ENCODE data around the gene PPP1R7. TPM values are rescaled to one million over a fixed set of nuclear protein-coding genes. Genes with fewer than 3 reads are reported as not detected.

Gene PPP1R7
- total RNA-seq, 2 experiments from 2014 or later, result 91.2 to 93.8 TPM

DNA sequence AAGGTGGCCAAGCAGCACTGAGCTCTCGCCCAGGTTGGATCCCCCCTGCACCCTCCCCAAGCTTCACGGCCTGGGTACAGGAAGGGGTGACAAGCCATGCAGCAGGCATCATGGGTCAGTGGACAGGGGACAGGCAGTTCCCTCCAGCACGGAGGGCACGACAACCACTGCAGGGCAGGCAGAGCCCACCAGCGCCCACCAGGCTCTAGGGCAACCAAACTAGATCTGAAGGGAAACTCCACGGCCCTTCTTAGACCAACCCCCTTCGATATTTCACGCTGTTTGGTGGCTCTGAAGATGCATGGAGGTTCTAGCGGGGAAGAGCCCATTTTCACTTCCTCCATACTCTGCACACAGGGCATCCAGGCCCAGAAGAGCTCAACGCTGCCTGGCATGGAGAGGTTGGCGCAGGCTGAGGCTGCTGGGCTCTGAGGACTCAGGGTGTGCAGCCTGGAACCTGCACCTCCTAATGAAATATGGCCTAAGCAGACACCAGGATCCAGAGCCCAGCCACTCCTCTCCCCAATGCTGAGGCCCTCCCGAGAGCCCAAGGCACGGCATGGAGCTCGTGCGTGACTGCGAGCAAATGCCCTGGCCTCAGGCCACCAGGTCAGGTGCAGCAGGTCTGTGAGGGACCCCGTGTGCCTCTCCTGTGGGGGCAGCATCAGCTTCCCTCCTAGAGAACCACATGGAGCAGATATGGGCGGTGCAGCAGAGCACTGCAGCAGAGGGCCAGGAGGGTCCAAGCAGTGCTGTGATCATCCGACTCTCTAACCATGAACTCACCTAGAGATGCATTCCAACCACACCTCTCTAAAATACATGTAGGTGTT is 39.4 kb upstream of the PPP1R7 start:
- Mint-ChIP-seq H3K36me3 (ENCODE audit: low read depth) (peaks cover 53% of the 10 kb centered on the region), H3K4me3 (peak overlapping the region; percentile 70), H3K9me3 (no peaks in the 10 kb centered on the region), H3K27ac (peak overlapping the region; percentile 92), H3K4me1 (ENCODE audit: low read depth) (peaks cover 48% of the 10 kb centered on the region), H3K27me3 (ENCODE audit: low read depth) (no peaks in the 10 kb centered on the region)
- intact Hi-C loops (cut with micrococcal nuclease), result no loop called here
- CTCF ChIA-PET, result no interaction called here
- DNase-seq, result no peak

DNA sequence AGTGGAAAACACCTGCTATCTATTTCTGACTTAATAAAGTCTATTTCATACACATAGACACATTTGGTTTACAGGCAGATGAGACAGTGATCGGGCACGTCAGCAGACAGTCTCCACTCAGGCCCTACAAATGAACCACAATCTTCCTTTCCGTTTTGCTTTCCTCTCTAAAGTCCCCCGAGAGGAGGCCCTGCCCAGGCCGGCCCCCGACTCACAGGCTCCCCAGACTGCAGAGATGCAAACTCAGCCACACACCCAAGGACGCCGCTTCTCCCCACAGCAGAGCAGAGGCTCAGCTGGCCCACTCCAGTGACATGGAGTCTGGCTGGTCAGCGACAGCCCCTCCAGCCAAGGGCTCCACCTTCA is 38.8 kb upstream of the PPP1R7 start:
- no peaks in the 10 kb centered on the region for H3K27me3 Mint-ChIP-seq (ENCODE audit: low read depth)
- H3K4me3 Mint-ChIP-seq, result peak overlapping the region; percentile 70
- intact Hi-C loops (cut with micrococcal nuclease), result no loop called here

DNA sequence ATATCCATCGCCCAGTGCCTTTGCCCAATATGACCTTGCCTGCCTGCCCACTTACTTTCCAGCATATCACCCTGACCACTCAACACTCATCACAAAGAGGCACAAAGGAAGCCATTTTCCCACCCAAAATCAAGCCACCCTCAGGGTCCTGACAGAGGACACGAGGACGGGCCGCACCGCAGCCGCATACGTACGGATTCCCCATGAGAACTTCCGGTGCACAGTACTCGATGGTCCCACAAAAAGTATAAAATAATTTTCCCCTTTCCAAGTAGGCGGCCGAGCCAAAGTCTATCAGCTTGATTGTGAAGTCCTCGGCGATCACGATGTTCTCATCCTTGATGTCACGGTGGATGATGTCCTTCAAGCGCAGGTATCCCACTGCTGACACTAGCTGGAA is 38.2 kb upstream of the PPP1R7 start:
- Mint-ChIP-seq H3K27ac (peak overlapping the region; percentile 92), H3K9me3 (no peaks in the 10 kb centered on the region), H3K4me1 (ENCODE audit: low read depth) (peaks cover 40% of the 10 kb centered on the region), H3K36me3 (ENCODE audit: low read depth) (peaks cover 57% of the 10 kb centered on the region), H3K4me3 (peak overlapping the region; percentile 70), H3K27me3 (ENCODE audit: low read depth) (no peaks in the 10 kb centered on the region)
- intact Hi-C loops (cut with micrococcal nuclease), result no loop called here
- CTCF ChIA-PET, result interaction anchor here (1.2 kb wide), 1 partner anchor 34 kb away, joined by 7 read pairs; no protein-coding TSS in a partner anchor
- DNase-seq, result no peak

More for the DNA sequence above, 38.8 kb upstream of the PPP1R7 start:
- DNase-seq, result no peak
- peaks cover 57% of the 10 kb centered on the region for H3K36me3 Mint-ChIP-seq (ENCODE audit: low read depth)
- no peaks in the 10 kb centered on the region for H3K9me3 Mint-ChIP-seq
- peak overlapping the region; percentile 92 for H3K27ac Mint-ChIP-seq
- CTCF ChIA-PET, result no interaction called here
- peaks cover 45% of the 10 kb centered on the region for H3K4me1 Mint-ChIP-seq (ENCODE audit: low read depth)

DNA sequence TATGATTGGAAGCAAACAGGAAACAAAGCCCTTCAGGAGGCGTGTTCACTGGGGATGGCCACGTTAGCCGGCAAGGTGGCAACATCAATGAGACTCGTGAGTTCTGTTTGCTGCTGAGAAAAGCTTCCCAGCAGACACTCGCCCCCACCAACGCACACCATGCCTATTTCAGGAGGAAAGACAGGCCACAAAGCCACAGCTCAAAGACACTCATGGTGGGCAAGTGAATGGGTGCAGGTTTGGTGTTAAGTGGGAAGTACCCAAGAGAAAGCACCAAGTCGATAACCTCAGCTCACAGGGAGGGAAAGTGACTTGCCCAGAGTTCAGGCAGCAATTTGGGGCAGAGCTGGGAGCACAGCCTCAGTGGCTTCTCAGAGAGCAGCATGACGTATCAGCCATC is 37.7 kb upstream of the PPP1R7 start:
- CTCF ChIA-PET, result interaction anchor here (1.0 to 1.2 kb wide), 2 partner anchors 35 to 261 kb away, joined by 4 to 7 read pairs; no protein-coding TSS in a partner anchor
- no peaks in the 10 kb centered on the region for H3K9me3 Mint-ChIP-seq
- peaks cover 37% of the 10 kb centered on the region for H3K4me1 Mint-ChIP-seq (ENCODE audit: low read depth)
- peak; percentile 67 for DNase-seq
- H3K27me3 Mint-ChIP-seq (ENCODE audit: low read depth), result no peaks in the 10 kb centered on the region
- peak overlapping the region; percentile 70 for H3K4me3 Mint-ChIP-seq
- H3K27ac Mint-ChIP-seq, result peak overlapping the region; percentile 92
- intact Hi-C loops (cut with micrococcal nuclease), result no loop called here
- peaks cover 57% of the 10 kb centered on the region for H3K36me3 Mint-ChIP-seq (ENCODE audit: low read depth)

DNA sequence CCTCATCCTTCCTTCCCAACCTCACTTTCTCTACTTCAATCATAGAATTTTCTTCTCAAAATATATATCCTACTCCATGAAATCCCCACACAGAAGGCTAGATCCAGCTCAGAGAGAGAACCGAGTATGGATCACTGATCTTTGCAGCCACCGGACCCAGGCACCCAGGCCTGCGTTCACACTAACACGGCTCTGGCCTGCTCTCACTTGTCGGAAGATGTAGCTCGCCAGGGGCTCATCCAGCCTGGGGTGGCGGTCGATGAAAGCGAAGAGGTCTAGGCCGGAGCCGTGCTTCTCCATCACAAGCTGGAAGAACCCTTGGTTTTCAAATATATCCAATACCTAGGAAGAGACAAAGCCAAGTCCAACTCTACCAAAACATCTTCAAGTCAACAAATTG is 35.4 kb upstream of the PPP1R7 start:
- H3K36me3 Mint-ChIP-seq (ENCODE audit: low read depth), result peaks cover 43% of the 10 kb centered on the region
- CTCF ChIA-PET, result interaction anchor here (0.6 kb wide), 1 partner anchor 359 kb away, joined by 3 read pairs; no protein-coding TSS in a partner anchor
- H3K9me3 Mint-ChIP-seq, result no peaks in the 10 kb centered on the region
- DNase-seq, result no peak
- intact Hi-C loops (cut with micrococcal nuclease), result no loop called here
- H3K4me3 Mint-ChIP-seq, result no peak overlapping the region
- H3K27me3 Mint-ChIP-seq (ENCODE audit: low read depth), result no peaks in the 10 kb centered on the region
- H3K27ac Mint-ChIP-seq, result no peak overlapping the region
- H3K4me1 Mint-ChIP-seq (ENCODE audit: low read depth), result peaks cover 17% of the 10 kb centered on the region

DNA sequence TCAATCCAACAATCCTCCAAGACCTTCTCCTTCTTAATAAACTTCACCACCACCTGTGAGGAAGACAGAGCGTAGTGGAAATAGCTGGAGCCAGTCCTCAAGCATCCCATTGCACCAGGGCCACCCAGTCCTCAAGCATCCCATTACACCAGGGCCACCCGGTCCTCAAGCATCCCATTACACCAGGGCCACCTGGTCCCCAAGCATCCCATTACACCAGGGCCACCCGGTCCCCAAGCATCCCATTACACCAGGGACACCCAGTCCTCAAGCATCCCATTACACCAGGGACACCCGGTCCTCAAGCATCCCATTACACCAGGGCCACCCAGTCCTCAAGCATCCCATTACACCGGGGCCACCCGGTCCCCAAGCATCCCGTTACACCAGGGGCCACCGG is 34.9 kb upstream of the PPP1R7 start:
- CTCF ChIA-PET, result no interaction called here
- no peak overlapping the region for H3K4me3 Mint-ChIP-seq
- peaks cover 1% of the 10 kb centered on the region for H3K9me3 Mint-ChIP-seq
- intact Hi-C loops (cut with micrococcal nuclease), result no loop called here
- H3K4me1 Mint-ChIP-seq (ENCODE audit: low read depth), result peaks cover 14% of the 10 kb centered on the region
- no peaks in the 10 kb centered on the region for H3K27me3 Mint-ChIP-seq (ENCODE audit: low read depth)
- no peak overlapping the region for H3K27ac Mint-ChIP-seq
- no peak for DNase-seq
- H3K36me3 Mint-ChIP-seq (ENCODE audit: low read depth), result peaks cover 40% of the 10 kb centered on the region

DNA sequence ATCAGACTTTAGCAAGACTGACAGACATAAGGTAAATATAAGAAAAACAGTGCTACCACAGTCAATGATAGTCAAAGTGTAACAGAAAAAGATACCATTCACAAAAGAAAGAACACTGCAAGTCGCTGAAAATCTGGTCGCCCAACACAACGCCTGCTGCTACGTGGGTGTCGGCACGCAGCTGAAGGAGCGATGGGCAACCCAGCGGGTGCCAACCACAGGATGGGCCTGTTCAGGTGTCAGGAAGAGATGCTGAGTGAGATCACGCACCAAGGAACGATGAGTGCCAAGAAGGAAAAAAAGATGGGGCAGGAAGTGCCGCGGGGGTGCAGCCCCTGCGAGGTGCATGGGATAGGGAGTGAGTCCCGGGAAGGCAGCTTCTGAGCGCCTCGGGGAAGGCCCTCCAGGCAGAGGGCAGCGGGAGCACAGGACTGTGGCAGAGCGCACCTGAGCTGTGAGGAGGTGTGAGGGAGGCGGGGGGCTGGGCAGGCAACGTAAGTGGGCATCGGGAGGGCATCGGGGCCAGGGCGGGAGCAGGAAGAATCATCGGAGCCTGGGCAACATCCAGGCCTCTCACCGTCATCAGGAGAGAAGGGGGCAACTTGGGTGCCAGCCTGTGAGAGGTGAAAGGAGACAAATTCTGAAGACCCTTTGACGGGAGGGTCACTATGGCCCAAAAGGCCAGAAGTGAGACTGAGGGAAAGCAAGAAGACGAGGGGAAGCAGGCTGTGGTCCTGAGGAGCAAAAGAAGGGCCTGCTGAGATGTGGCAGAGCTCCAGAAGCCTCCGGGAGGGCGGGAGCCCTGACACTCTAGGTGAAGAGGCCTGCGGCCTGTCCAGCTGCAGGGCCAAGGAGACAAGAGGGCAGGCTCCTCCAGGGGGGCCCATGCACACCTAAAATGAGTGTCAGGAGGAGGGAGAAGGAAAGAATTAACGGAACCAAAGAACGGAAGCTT is 33.4 kb upstream of the PPP1R7 start:
- no peak for DNase-seq
- Mint-ChIP-seq H3K9me3 (peaks cover 6% of the 10 kb centered on the region), H3K27me3 (ENCODE audit: low read depth) (no peaks in the 10 kb centered on the region), H3K36me3 (ENCODE audit: low read depth) (peaks cover 49% of the 10 kb centered on the region), H3K4me1 (ENCODE audit: low read depth) (peaks cover 18% of the 10 kb centered on the region), H3K4me3 (no peak overlapping the region), H3K27ac (no peak overlapping the region)
- CTCF ChIA-PET, result no interaction called here
- intact Hi-C loops (cut with micrococcal nuclease), result no loop called here

DNA sequence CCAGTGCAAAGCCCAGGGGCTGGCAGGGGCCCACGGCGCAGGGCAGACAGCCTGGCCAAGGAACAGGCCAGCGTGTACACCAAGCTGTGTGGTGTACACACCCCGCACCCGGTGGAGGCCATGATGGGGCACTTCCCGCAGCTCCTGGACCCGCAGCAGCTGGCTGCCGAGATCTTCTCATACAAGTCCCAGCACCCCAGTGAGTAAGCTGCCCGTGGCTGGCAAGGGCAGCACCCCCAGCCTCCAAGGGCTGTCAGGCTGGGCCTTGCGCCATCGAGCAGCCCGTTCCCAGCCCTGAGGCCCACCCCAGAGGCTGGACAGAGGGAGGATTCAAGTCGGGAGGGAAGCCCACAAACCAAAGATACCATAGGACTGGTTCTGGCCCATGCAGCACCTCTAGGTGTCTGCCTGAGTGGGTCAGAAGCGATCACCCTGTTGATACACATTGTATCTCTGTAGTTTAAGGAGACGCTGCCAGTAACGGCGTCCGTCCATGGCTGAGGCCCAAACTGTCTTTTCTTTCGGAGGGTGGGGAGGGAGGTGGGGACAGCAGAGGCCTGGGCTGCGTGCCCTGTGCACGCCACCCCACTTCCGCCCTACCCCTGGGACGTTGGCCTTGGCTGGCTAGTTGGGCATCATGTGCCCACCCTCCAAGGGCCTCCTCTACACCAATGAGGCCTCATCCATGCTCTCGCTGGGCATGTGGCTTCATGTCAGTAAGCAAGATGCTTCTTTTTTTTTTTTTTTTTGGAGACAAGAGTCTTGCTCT is 31.3 kb upstream of the PPP1R7 start:
- CTCF ChIA-PET, result no interaction called here
- DNase-seq, result no peak

DNA sequence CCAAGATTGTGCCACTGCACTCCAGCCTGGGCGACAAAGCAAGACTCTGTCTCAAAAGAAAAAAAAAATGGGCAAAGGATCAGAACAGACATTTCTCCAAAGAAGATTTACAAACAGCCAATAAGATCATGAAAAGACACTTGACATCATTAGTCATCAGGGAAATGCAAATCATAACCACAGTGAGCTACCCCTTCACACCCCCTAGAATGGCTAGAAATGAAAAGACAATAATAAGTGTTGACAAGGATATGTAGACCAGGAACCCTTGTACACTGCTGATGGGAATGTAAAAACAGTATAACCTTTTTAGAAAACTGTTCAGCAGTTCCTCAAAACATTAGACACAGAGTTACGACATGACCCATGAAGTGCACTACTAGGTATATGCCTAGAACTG is 29.8 kb upstream of the PPP1R7 start:
- Mint-ChIP-seq H3K36me3 (ENCODE audit: low read depth) (peaks cover 36% of the 10 kb centered on the region), H3K4me3 (no peak overlapping the region), H3K27me3 (ENCODE audit: low read depth) (no peaks in the 10 kb centered on the region), H3K9me3 (peaks cover 6% of the 10 kb centered on the region), H3K4me1 (ENCODE audit: low read depth) (peaks cover 17% of the 10 kb centered on the region), H3K27ac (no peak overlapping the region)
- intact Hi-C loops (cut with micrococcal nuclease), result no loop called here
- DNase-seq, result no peak
- CTCF ChIA-PET, result no interaction called here

More for the DNA sequence above, 31.3 kb upstream of the PPP1R7 start:
- intact Hi-C loops (cut with micrococcal nuclease), result no loop called here
- peaks cover 47% of the 10 kb centered on the region for H3K36me3 Mint-ChIP-seq (ENCODE audit: low read depth)
- no peak overlapping the region for H3K27ac Mint-ChIP-seq
- H3K27me3 Mint-ChIP-seq (ENCODE audit: low read depth), result no peaks in the 10 kb centered on the region
- peaks cover 6% of the 10 kb centered on the region for H3K9me3 Mint-ChIP-seq
- H3K4me3 Mint-ChIP-seq, result no peak overlapping the region
- peaks cover 13% of the 10 kb centered on the region for H3K4me1 Mint-ChIP-seq (ENCODE audit: low read depth)

DNA sequence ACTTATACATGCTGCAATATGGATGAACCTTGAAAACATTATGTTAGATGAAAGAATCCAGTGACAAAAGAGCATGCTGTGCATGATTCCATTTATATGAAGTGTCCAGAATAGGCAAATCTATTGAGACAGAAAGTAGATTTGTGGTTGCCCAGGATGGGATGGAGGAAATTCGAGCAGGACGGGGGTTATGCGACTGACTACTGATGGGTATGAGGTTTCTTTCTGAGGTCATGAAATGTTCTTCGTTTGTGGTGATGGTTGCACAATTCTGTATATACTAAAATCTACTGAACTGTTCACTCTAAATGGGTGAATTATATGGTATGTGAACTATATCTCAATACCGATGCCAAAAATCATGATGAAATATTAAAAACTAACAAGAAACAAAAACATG is 29.3 kb upstream of the PPP1R7 start:
- H3K36me3 Mint-ChIP-seq (ENCODE audit: low read depth), result peaks cover 37% of the 10 kb centered on the region
- no peaks in the 10 kb centered on the region for H3K27me3 Mint-ChIP-seq (ENCODE audit: low read depth)
- H3K27ac Mint-ChIP-seq, result no peak overlapping the region
- DNase-seq, result no peak
- intact Hi-C loops (cut with micrococcal nuclease), result no loop called here
- peaks cover 19% of the 10 kb centered on the region for H3K4me1 Mint-ChIP-seq (ENCODE audit: low read depth)
- H3K9me3 Mint-ChIP-seq, result peaks cover 6% of the 10 kb centered on the region
- no peak overlapping the region for H3K4me3 Mint-ChIP-seq
- CTCF ChIA-PET, result no interaction called here

DNA sequence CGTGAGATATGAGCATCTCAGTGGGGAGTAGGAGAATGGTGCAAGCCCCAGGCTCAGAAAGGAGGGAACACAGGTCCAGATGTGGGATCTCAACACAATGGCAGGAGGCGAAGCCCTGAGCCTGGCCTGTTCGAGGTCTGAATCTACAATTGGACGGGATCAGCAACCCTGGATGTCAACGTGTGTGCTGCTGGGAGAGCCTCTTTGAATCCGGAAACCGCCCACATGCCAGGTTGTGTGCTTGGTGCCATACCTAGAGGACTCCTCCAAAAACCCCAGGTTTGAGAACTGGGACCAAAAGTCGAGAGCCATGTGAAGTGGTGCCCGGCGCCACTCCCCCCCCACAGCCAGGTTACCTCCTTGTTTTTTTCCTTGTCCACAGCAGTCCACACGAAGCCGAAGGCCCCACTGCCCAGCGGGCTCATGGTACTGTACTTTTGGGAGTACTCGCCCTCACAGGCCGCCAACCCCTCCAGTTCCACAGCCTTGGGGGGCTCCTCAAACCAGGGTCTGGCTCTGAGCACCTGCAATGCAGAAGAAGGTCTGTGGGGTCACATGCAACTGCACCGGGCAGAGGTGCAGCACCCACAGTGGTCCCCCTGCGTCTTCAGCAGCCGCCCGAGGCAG is 27.8 kb upstream of the PPP1R7 start:
- Mint-ChIP-seq H3K4me1 (ENCODE audit: low read depth) (peaks cover 25% of the 10 kb centered on the region), H3K27ac (peak overlapping the region; percentile 30), H3K36me3 (ENCODE audit: low read depth) (peaks cover 36% of the 10 kb centered on the region), H3K27me3 (ENCODE audit: low read depth) (no peaks in the 10 kb centered on the region), H3K4me3 (no peak overlapping the region), H3K9me3 (peaks cover 6% of the 10 kb centered on the region)
- no peak for DNase-seq
- CTCF ChIA-PET, result no interaction called here
- intact Hi-C loops (cut with micrococcal nuclease), result no loop called here
